ENCODE measurements around the gene TSPAN18. TPM values are rescaled to one million over a fixed set of nuclear protein-coding genes. Genes with fewer than 3 reads are reported as not detected.

Gene TSPAN18
- total and polyA plus RNA-seq, 2 experiments from 2014 or later: 68.6 to 82.8 TPM

DNA sequence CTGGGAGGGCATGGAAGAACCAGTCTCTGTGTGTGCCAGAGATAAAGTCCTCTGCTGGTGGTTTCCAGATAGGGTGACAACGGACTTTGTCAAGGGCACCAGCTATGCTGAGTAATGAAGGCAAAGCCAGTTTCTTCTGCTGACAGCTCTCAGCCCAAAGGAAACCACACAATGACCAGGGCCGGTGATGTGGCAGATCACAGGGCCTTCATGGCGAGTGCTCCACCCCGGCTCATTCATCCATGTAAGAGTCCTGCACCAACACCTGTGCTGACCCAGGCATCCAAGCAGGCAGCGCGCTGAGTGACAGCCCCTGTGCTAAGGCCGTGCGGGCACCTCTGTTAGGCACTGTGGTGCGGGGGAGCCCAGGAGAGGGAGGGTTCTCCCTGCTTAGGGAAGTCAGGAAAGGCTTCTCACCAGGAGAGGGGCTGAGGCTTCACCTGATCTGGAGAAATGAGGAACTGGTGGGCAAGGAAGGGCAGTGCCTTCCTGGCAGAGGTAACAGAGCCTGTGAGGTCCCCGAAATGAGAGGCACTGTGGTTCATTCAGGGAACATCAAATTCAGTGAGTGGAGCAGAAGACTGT lies 190.1 kb downstream of the TSPAN18 start:
- H3K27ac ChIP-seq: no peak overlapping the region
- no peak for DNase-seq (ENCODE audit: low read depth in 1 of 2, low spot score in 1 of 2)
- peaks cover 4% of the 10 kb centered on the region for H3K4me1 ChIP-seq (ENCODE audit: low read depth)
- H3K4me3 ChIP-seq: no peak overlapping the region
- no peaks in the 10 kb centered on the region for H3K9me3 ChIP-seq (ENCODE audit: low read depth)
- TF ChIP-seq, protein P1, sequence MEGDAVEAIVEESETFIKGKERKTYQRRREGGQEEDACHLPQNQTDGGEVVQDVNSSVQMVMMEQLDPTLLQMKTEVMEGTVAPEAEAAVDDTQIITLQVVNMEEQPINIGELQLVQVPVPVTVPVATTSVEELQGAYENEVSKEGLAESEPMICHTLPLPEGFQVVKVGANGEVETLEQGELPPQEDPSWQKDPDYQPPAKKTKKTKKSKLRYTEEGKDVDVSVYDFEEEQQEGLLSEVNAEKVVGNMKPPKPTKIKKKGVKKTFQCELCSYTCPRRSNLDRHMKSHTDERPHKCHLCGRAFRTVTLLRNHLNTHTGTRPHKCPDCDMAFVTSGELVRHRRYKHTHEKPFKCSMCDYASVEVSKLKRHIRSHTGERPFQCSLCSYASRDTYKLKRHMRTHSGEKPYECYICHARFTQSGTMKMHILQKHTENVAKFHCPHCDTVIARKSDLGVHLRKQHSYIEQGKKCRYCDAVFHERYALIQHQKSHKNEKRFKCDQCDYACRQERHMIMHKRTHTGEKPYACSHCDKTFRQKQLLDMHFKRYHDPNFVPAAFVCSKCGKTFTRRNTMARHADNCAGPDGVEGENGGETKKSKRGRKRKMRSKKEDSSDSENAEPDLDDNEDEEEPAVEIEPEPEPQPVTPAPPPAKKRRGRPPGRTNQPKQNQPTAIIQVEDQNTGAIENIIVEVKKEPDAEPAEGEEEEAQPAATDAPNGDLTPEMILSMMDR (IDR thresholded peaks at IDR 0.05; ENCODE audit: low read depth, low read length): no peak
- H3K27me3 ChIP-seq: no peaks in the 10 kb centered on the region
- H3K36me3 ChIP-seq: peaks cover 9% of the 10 kb centered on the region

DNA sequence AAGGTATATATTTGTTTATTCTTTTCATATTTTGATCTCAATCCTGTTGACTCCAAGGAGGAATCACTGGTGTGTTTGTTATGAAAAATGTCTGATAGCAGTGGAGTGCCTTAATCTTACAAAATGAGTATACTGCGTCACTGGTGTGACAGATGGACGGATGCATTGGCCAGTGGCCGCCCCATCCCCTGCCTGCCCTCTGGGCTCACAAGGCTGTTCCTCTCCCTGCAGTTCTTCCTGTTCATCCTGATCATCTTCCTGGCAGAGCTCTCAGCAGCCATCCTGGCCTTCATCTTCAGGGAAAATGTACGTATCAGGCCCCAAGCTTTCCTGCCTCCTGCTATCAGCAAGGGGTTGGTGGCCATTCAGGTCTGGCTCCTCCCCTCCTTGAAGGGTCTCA lies 191.0 kb downstream of the TSPAN18 start:
- TF ChIP-seq, protein P1 (IDR thresholded peaks at IDR 0.05; ENCODE audit: low read depth, low read length): no peak
- Histone ChIP-seq H3K27ac (no peak overlapping the region), H3K4me1 (ENCODE audit: low read depth) (no peaks in the 10 kb centered on the region), H3K9me3 (ENCODE audit: low read depth) (no peaks in the 10 kb centered on the region), H3K36me3 (peaks cover 9% of the 10 kb centered on the region), H3K4me3 (no peak overlapping the region), H3K27me3 (no peaks in the 10 kb centered on the region)
- DNase-seq (ENCODE audit: low read depth in 1 of 2, low spot score in 1 of 2): no peak

DNA sequence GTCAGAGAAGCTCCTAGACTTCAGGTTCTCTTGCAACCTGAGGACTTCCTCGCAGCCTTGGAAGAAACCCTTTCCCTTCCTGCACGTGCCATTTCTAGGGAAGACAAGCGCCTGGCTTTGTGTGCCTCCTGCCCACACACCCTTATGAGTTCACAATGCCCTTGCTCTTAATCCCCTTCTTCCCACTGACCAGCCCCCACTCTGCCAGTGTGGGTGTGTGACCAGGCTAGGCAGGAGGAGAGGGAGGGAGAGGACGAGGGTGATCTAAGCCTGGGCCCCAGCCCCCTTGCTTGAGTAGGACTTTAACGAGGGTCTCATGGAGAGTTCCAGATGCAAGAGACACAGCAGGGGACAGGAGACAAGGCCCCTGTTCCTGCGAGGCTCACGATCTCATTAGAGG lies 193.7 kb downstream of the TSPAN18 start:
- DNase-seq (ENCODE audit: low read depth in 1 of 2, low spot score in 1 of 2): no peak
- Histone ChIP-seq H3K4me1 (ENCODE audit: low read depth) (no peaks in the 10 kb centered on the region), H3K27ac (no peak overlapping the region), H3K9me3 (ENCODE audit: low read depth) (no peaks in the 10 kb centered on the region), H3K27me3 (no peaks in the 10 kb centered on the region), H3K4me3 (no peak overlapping the region), H3K36me3 (peaks cover 9% of the 10 kb centered on the region)
- TF ChIP-seq, protein P1 (IDR thresholded peaks at IDR 0.05; ENCODE audit: low read depth, low read length): no peak

DNA sequence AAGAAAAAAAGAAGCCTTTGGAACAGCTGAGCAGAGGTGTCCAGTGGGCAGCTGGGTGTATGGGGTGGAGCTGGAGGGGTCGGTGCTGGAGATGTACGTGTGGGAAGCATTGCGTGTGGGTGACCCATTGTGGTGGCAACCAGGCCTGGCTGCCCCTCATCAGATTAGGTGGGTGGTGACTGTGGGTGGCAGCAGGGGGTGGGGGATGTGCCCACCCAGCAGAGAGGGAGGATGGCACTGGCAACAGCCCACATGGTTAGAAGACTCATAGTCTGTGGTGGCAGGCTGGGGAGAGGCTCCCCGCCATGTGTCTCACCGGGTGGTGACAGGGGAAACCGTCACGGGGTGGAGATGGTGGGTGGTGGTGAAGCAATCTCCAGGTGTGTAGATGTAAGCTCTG lies 196.4 kb downstream of the TSPAN18 start:
- H3K27me3 ChIP-seq: no peaks in the 10 kb centered on the region
- H3K4me1 ChIP-seq (ENCODE audit: low read depth): no peaks in the 10 kb centered on the region
- no peak overlapping the region for H3K27ac ChIP-seq
- H3K4me3 ChIP-seq: no peak overlapping the region
- DNase-seq (ENCODE audit: low read depth in 1 of 2, low spot score in 1 of 2): no peak
- no peaks in the 10 kb centered on the region for H3K9me3 ChIP-seq (ENCODE audit: low read depth)
- TF ChIP-seq, protein P1 (IDR thresholded peaks at IDR 0.05; ENCODE audit: low read depth, low read length): no peak
- H3K36me3 ChIP-seq: peaks cover 9% of the 10 kb centered on the region

DNA sequence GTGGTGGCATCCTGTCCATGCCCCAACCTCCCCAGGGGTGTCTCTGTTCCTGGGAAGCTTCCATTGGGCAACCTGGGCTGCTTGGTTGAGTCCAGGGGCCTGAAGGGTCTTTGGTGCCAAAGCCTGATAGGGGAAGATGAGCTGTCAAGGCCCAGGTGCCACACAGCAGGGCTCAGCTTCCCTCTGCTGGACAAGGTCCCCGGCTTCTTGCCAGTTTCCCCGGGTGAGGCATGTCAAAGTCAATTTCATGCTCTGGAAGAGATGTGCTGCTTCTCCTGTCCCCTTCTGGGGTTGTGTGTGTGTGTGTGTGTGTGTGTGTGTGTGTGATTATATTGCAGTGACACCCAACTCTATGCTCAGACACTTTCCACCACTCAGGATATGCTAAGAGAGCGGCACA lies 197.0 kb downstream of the TSPAN18 start:
- H3K27ac ChIP-seq: no peak overlapping the region
- no peak for DNase-seq (ENCODE audit: low read depth in 1 of 2, low spot score in 1 of 2)
- TF ChIP-seq, protein P1 (IDR thresholded peaks at IDR 0.05; ENCODE audit: low read depth, low read length): no peak
- no peaks in the 10 kb centered on the region for H3K27me3 ChIP-seq
- no peaks in the 10 kb centered on the region for H3K4me1 ChIP-seq (ENCODE audit: low read depth)
- H3K4me3 ChIP-seq: no peak overlapping the region
- peaks cover 9% of the 10 kb centered on the region for H3K36me3 ChIP-seq
- H3K9me3 ChIP-seq (ENCODE audit: low read depth): no peaks in the 10 kb centered on the region

Data from cardiac muscle cell (in vitro differentiated cells and primary cell).